ENCODE data around the gene CHAT.

Gene CHAT

GRCh38 chr10:49597426-49598163 lies 16.2 kb upstream of the CHAT start:
- no peaks in the 10 kb centered on the region for H3K4me1 ChIP-seq (ENCODE audit: insufficient read depth, low read length)
- H3K9me3 ChIP-seq (ENCODE audit: insufficient read depth, low read depth, low read length) = no peaks in the 10 kb centered on the region
- H3K27ac ChIP-seq (ENCODE audit: low read depth, low read length) = no peak overlapping the region
- H3K27me3 ChIP-seq (ENCODE audit: insufficient read depth, low read length) = peaks cover 6% of the 10 kb centered on the region
- H3K9ac ChIP-seq (ENCODE audit: low read depth, low read length) = no peak overlapping the region
- no peaks in the 10 kb centered on the region for H3K36me3 ChIP-seq (ENCODE audit: insufficient read depth, low read length)
- no peak overlapping the region for H3K4me3 ChIP-seq (ENCODE audit: low read length)
- WGBS = 87% methylated on average over 11 of the region's 11 CpGs

- Histone ChIP-seq H3K36me3 (ENCODE audit: insufficient read depth, low read length) (no peaks in the 10 kb centered on the region), H3K27me3 (ENCODE audit: insufficient read depth, low read length) (peaks cover 13% of the 10 kb centered on the region), H3K4me3 (ENCODE audit: low read length) (no peak overlapping the region), H3K4me1 (ENCODE audit: insufficient read depth, low read length) (no peaks in the 10 kb centered on the region), H3K27ac (ENCODE audit: low read depth, low read length) (no peak overlapping the region), H3K9me3 (ENCODE audit: insufficient read depth, low read depth, low read length) (no peaks in the 10 kb centered on the region), H3K9ac (ENCODE audit: low read depth, low read length) (no peak overlapping the region)
- 89% methylated on average over 8 of the region's 8 CpGs for WGBS
These were observed 15.5 kb upstream of the CHAT start for GRCh38 chr10:49598164-49598856.

GRCh38 chr10:49598986-49599385 lies 14.9 kb upstream of the CHAT start:
- H3K27ac ChIP-seq (ENCODE audit: low read depth, low read length) = no peak overlapping the region
- no peaks in the 10 kb centered on the region for H3K9me3 ChIP-seq (ENCODE audit: insufficient read depth, low read depth, low read length)
- H3K36me3 ChIP-seq (ENCODE audit: insufficient read depth, low read length) = no peaks in the 10 kb centered on the region
- H3K4me3 ChIP-seq (ENCODE audit: low read length) = no peak overlapping the region
- peaks cover 20% of the 10 kb centered on the region for H3K27me3 ChIP-seq (ENCODE audit: insufficient read depth, low read length)
- no peak overlapping the region for H3K9ac ChIP-seq (ENCODE audit: low read depth, low read length)
- H3K4me1 ChIP-seq (ENCODE audit: insufficient read depth, low read length) = no peaks in the 10 kb centered on the region
- WGBS = 95% methylated on average over 4 of the region's 4 CpGs

- H3K9ac ChIP-seq (ENCODE audit: low read depth, low read length) = no peak overlapping the region
- H3K4me3 ChIP-seq (ENCODE audit: low read length) = no peak overlapping the region
- no peaks in the 10 kb centered on the region for H3K4me1 ChIP-seq (ENCODE audit: insufficient read depth, low read length)
- no peak overlapping the region for H3K27ac ChIP-seq (ENCODE audit: low read depth, low read length)
- WGBS = 84% methylated on average over 3 of the region's 3 CpGs
- H3K36me3 ChIP-seq (ENCODE audit: insufficient read depth, low read length) = no peaks in the 10 kb centered on the region
- peaks cover 26% of the 10 kb centered on the region for H3K27me3 ChIP-seq (ENCODE audit: insufficient read depth, low read length)
- H3K9me3 ChIP-seq (ENCODE audit: insufficient read depth, low read depth, low read length) = no peaks in the 10 kb centered on the region
These were observed 14.3 kb upstream of the CHAT start for GRCh38 chr10:49599546-49599945.

GRCh38 chr10:49600046-49600445 lies 13.8 kb upstream of the CHAT start:
- Histone ChIP-seq H3K36me3 (ENCODE audit: insufficient read depth, low read length) (no peaks in the 10 kb centered on the region), H3K4me1 (ENCODE audit: insufficient read depth, low read length) (no peaks in the 10 kb centered on the region), H3K9ac (ENCODE audit: low read depth, low read length) (no peak overlapping the region), H3K4me3 (ENCODE audit: low read length) (no peak overlapping the region), H3K27me3 (ENCODE audit: insufficient read depth, low read length) (peaks cover 31% of the 10 kb centered on the region), H3K27ac (ENCODE audit: low read depth, low read length) (no peak overlapping the region), H3K9me3 (ENCODE audit: insufficient read depth, low read depth, low read length) (no peaks in the 10 kb centered on the region)
- 92% methylated on average over 8 of the region's 8 CpGs for WGBS

- Histone ChIP-seq H3K4me1 (ENCODE audit: insufficient read depth, low read length) (no peaks in the 10 kb centered on the region), H3K9me3 (ENCODE audit: insufficient read depth, low read depth, low read length) (no peaks in the 10 kb centered on the region), H3K27me3 (ENCODE audit: insufficient read depth, low read length) (peaks cover 39% of the 10 kb centered on the region), H3K4me3 (ENCODE audit: low read length) (no peak overlapping the region), H3K9ac (ENCODE audit: low read depth, low read length) (no peak overlapping the region), H3K36me3 (ENCODE audit: insufficient read depth, low read length) (no peaks in the 10 kb centered on the region), H3K27ac (ENCODE audit: low read depth, low read length) (no peak overlapping the region)
- WGBS = 91% methylated on average over 4 of the region's 4 CpGs
These were observed 12.9 kb upstream of the CHAT start for GRCh38 chr10:49600781-49601400.

GRCh38 chr10:49601857-49602256 lies 12.0 kb upstream of the CHAT start:
- Histone ChIP-seq H3K9me3 (ENCODE audit: insufficient read depth, low read depth, low read length) (no peaks in the 10 kb centered on the region), H3K36me3 (ENCODE audit: insufficient read depth, low read length) (no peaks in the 10 kb centered on the region), H3K27me3 (ENCODE audit: insufficient read depth, low read length) (peaks cover 49% of the 10 kb centered on the region), H3K9ac (ENCODE audit: low read depth, low read length) (no peak overlapping the region), H3K4me1 (ENCODE audit: insufficient read depth, low read length) (no peaks in the 10 kb centered on the region), H3K27ac (ENCODE audit: low read depth, low read length) (no peak overlapping the region), H3K4me3 (ENCODE audit: low read length) (no peak overlapping the region)
- WGBS = 87% methylated on average over 7 of the region's 7 CpGs

- Histone ChIP-seq H3K27ac (ENCODE audit: low read depth, low read length) (no peak overlapping the region), H3K36me3 (ENCODE audit: insufficient read depth, low read length) (no peaks in the 10 kb centered on the region), H3K9me3 (ENCODE audit: insufficient read depth, low read depth, low read length) (no peaks in the 10 kb centered on the region), H3K9ac (ENCODE audit: low read depth, low read length) (no peak overlapping the region), H3K27me3 (ENCODE audit: insufficient read depth, low read length) (peaks cover 55% of the 10 kb centered on the region), H3K4me3 (ENCODE audit: low read length) (no peak overlapping the region), H3K4me1 (ENCODE audit: insufficient read depth, low read length) (no peaks in the 10 kb centered on the region)
- 91% methylated on average over 2 of the region's 2 CpGs for WGBS
These were observed 11.3 kb upstream of the CHAT start for GRCh38 chr10:49602380-49603023.

- Histone ChIP-seq H3K4me3 (ENCODE audit: low read length) (no peak overlapping the region), H3K27me3 (ENCODE audit: insufficient read depth, low read length) (peaks cover 83% of the 10 kb centered on the region), H3K4me1 (ENCODE audit: insufficient read depth, low read length) (no peaks in the 10 kb centered on the region), H3K9me3 (ENCODE audit: insufficient read depth, low read depth, low read length) (no peaks in the 10 kb centered on the region), H3K27ac (ENCODE audit: low read depth, low read length) (no peak overlapping the region), H3K9ac (ENCODE audit: low read depth, low read length) (no peak overlapping the region), H3K36me3 (ENCODE audit: insufficient read depth, low read length) (no peaks in the 10 kb centered on the region)
- 80% methylated on average over 6 of the region's 6 CpGs for WGBS
These were observed 8.5 kb upstream of the CHAT start for GRCh38 chr10:49605216-49605938.

- Histone ChIP-seq H3K4me3 (ENCODE audit: low read length) (no peak overlapping the region), H3K27me3 (ENCODE audit: insufficient read depth, low read length) (peaks cover 89% of the 10 kb centered on the region), H3K9me3 (ENCODE audit: insufficient read depth, low read depth, low read length) (no peaks in the 10 kb centered on the region), H3K27ac (ENCODE audit: low read depth, low read length) (no peak overlapping the region), H3K36me3 (ENCODE audit: insufficient read depth, low read length) (no peaks in the 10 kb centered on the region), H3K9ac (ENCODE audit: low read depth, low read length) (no peak overlapping the region), H3K4me1 (ENCODE audit: insufficient read depth, low read length) (no peaks in the 10 kb centered on the region; the same call in 1 of the 2 replicates)
- WGBS = 74% methylated on average over 3 of the region's 3 CpGs
These were observed 7.8 kb upstream of the CHAT start for GRCh38 chr10:49605939-49606509.
